H9 (cell line): Measurements from ENCODE around the gene LTB4R2. TPM values are rescaled to one million over a fixed set of nuclear protein-coding genes. Genes with fewer than 3 reads are reported as not detected.
A peak's percentile ranks its signal among the peaks of the same experiment; 100 is the strongest.

Experiments
- DNase-seq: peaks from one replicate; pipeline ENCODE4 v3.0.0-alpha.2; 2017
- H2AFZ ChIP-seq: one replicate; pipeline ENCODE4 v1.6.1; 2013; ENCODE audit warnings: mild to moderate bottlenecking, low read length, control low read depth, moderate library complexity
- H2AK5ac ChIP-seq: 2 replicates; pipeline ENCODE4 v1.6.1; 2013; ENCODE audit warnings: low read length, control low read depth, mixed read lengths; ENCODE audit not compliant: insufficient read length
- H2BK120ac ChIP-seq: one replicate; pipeline ENCODE4 v1.6.1; 2013; ENCODE audit warnings: low read depth, mild to moderate bottlenecking, low read length, control low read depth, inconsistent platforms; ENCODE audit not compliant: poor library complexity, severe bottlenecking
- H2BK12ac ChIP-seq: 2 replicates; pipeline ENCODE4 v1.6.1; 2013; ENCODE audit warnings: low read length, control low read depth, mixed read lengths, low read depth; ENCODE audit not compliant: insufficient read length
- H2BK15ac ChIP-seq: 2 replicates; pipeline ENCODE4 v1.6.1; 2013; ENCODE audit warnings: low read depth, low read length, control low read depth
- H2BK20ac ChIP-seq: one replicate; pipeline ENCODE4 v1.6.1; 2013; ENCODE audit warnings: low read depth, mild to moderate bottlenecking, low read length, control low read depth, inconsistent platforms; ENCODE audit not compliant: poor library complexity, severe bottlenecking
- H2BK5ac ChIP-seq: 2 replicates; pipeline ENCODE4 v1.6.1; 2013; ENCODE audit warnings: low read length, control low read depth, mixed read lengths; ENCODE audit not compliant: insufficient read length
- H3K14ac ChIP-seq: 2 replicates; pipeline ENCODE4 v1.6.1; 2013; ENCODE audit warnings: low read length, control low read depth; ENCODE audit not compliant: insufficient read depth
- H3K18ac ChIP-seq: 2 replicates; pipeline ENCODE4 v1.6.1; 2013; ENCODE audit warnings: low read depth, mild to moderate bottlenecking, mixed read lengths, low read length, control low read depth; ENCODE audit not compliant: insufficient read length
- H3K23ac ChIP-seq: 2 replicates; pipeline ENCODE4 v1.6.1; 2013; ENCODE audit warnings: low read length, control low read depth, mixed read lengths, low read depth; ENCODE audit not compliant: insufficient read length
- H3K23me2 ChIP-seq: 2 replicates; pipeline ENCODE4 v1.6.1; 2013; ENCODE audit warnings: low read depth, mild to moderate bottlenecking, mixed read lengths, low read length, control low read depth; ENCODE audit not compliant: insufficient read length, poor library complexity, severe bottlenecking
- H3K27ac ChIP-seq: 2 replicates; pipeline ENCODE4 v1.5.1; 2013; ENCODE audit warnings: low read length, control low read depth, mixed read lengths, low read depth; ENCODE audit not compliant: insufficient read length
- H3K27me3 ChIP-seq: 2 replicates; pipeline ENCODE4 v1.6.1; 2013; ENCODE audit warnings: low read length, control low read depth, inconsistent platforms; ENCODE audit not compliant: insufficient read depth
- H3K4ac ChIP-seq: 2 replicates; pipeline ENCODE4 v1.6.1; 2013; ENCODE audit warnings: low read depth, mild to moderate bottlenecking, control low read depth, inconsistent platforms, low read length, moderate library complexity
- H3K4me1 ChIP-seq: 2 replicates; pipeline ENCODE4 v1.6.1; 2013; ENCODE audit warnings: low read length, control low read depth, inconsistent platforms; ENCODE audit not compliant: insufficient read depth
- H3K4me2 ChIP-seq: 2 replicates; pipeline ENCODE4 v1.6.1; 2013; ENCODE audit warnings: low read length, control low read depth, mixed read lengths; ENCODE audit not compliant: insufficient read length, insufficient read depth
- H3K56ac ChIP-seq: 2 replicates; pipeline ENCODE4 v1.6.1; 2013; ENCODE audit warnings: low read depth, mild to moderate bottlenecking, mixed read lengths, low read length, control low read depth; ENCODE audit not compliant: insufficient read length
- H3K79me1 ChIP-seq: 2 replicates; pipeline ENCODE4 v1.6.1; 2013; ENCODE audit warnings: low read depth, mild to moderate bottlenecking, moderate library complexity, low read length, control low read depth, inconsistent platforms; ENCODE audit not compliant: insufficient read depth, poor library complexity, severe bottlenecking
- H3K79me2 ChIP-seq: 2 replicates; pipeline ENCODE4 v1.6.1; 2013; ENCODE audit warnings: low read length, control low read depth, inconsistent platforms; ENCODE audit not compliant: insufficient read depth
- H3K9ac ChIP-seq: 2 replicates; pipeline ENCODE4 v1.6.1; 2013; ENCODE audit warnings: low read length, control low read depth, mixed read lengths; ENCODE audit not compliant: insufficient read length; ENCODE audit errors: extremely low read depth
- H3K9me3 ChIP-seq: one replicate; pipeline ENCODE4 v1.6.1; 2013; ENCODE audit warnings: low read depth, low read length, inconsistent platforms; ENCODE audit not compliant: control insufficient read depth
- H3T11ph ChIP-seq: one replicate; pipeline ENCODE4 v1.6.1; 2013; ENCODE audit warnings: mild to moderate bottlenecking, low read length, control low read depth, inconsistent platforms
- H4K20me1 ChIP-seq: one replicate; pipeline ENCODE4 v1.6.1; 2013; ENCODE audit not compliant: control insufficient read depth, insufficient read length, insufficient read depth
- H4K5ac ChIP-seq: 2 replicates; pipeline ENCODE4 v1.6.1; 2013; ENCODE audit warnings: low read depth, mild to moderate bottlenecking, mixed read lengths, low read length, control low read depth; ENCODE audit not compliant: insufficient read length
- H4K8ac ChIP-seq: replicated peaks from 2 replicates; pipeline ENCODE4 v1.6.1; 2013; ENCODE audit warnings: low read length, control low read depth, mixed read lengths, low read depth; ENCODE audit not compliant: insufficient read length
- H4K91ac ChIP-seq: 2 replicates; pipeline ENCODE4 v1.6.1; 2013; ENCODE audit warnings: low read depth, mild to moderate bottlenecking, moderate library complexity, mixed read lengths, low read length, control low read depth; ENCODE audit not compliant: insufficient read length
- H3K27ac Mint-ChIP-seq, 3 experiments: 2 replicates in 2 of 3; 3 replicates in 1 of 3; pipeline ENCODE4 v1.8.0; 2020 to 2021; ENCODE audit warnings: mixed read lengths in 3 of 3, mild to moderate bottlenecking in 1 of 3, moderate library complexity in 1 of 3
- H3K27me3 Mint-ChIP-seq: 2 replicates; pipeline ENCODE4 v1.8.0; 2021; ENCODE audit warnings: low read depth, mild to moderate bottlenecking, moderate library complexity, mixed read lengths
- H3K36me3 Mint-ChIP-seq, 3 experiments: 2 replicates in 2 of 3; 3 replicates in 1 of 3; pipeline ENCODE4 v1.8.0; 2020 to 2021; ENCODE audit warnings: low read depth in 3 of 3, mixed read lengths in 3 of 3; ENCODE audit not compliant: insufficient read depth in 1 of 3
- H3K4me1 Mint-ChIP-seq, 2 experiments: 2 replicates each; pipeline ENCODE4 v1.8.0; 2020; ENCODE audit warnings: mixed read lengths in 2 of 2
- H3K4me3 Mint-ChIP-seq, 2 experiments: 2 replicates in 1 of 2; 3 replicates in 1 of 2; pipeline ENCODE4 v1.8.0; 2020 to 2021; ENCODE audit warnings: mild to moderate bottlenecking in 2 of 2, mixed read lengths in 2 of 2, moderate library complexity in 1 of 2
- H3K9me3 Mint-ChIP-seq, 2 experiments: 2 replicates in 1 of 2; 3 replicates in 1 of 2; pipeline ENCODE4 v1.8.0; 2020; ENCODE audit warnings: mild to moderate bottlenecking in 2 of 2, mixed read lengths in 2 of 2, moderate library complexity in 1 of 2
- CTCF ChIP-seq: fragments of 200-600 bp; sonication (generic); conservative IDR thresholded peaks from 3 replicates; pipeline ENCODE4 v1.8.0; 2021; ENCODE audit warnings: antibody characterized with exemption, mild to moderate bottlenecking
- WGBS: extraction: QIAGEN DNeasy Blood & Tissue Kit; methylation state at CpG from one replicate; pipeline ENCODE4 v1.1.7; 2013; ENCODE audit warnings: missing lambda C conversion rate, low lambda C conversion rate, mixed read lengths; ENCODE audit not compliant: insufficient read length; ENCODE audit errors: extremely low coverage; 5-methylcytosine and 5-hydroxymethylcytosine counted together
- total RNA-seq: library from RNA; stranded (reverse); gene quantifications from 2 replicates; pipeline ENCODE4 v1.2.1, GENCODE V29; 2021

LTB4R2 gene
- total RNA-seq, 1 experiment from 2014 or later: 13.4 TPM

- no CpG with 5 or more reads among the region's 10 CpGs for WGBS
These were observed 21.2 kb downstream of the LTB4R2 start for GRCh38 chr14:24330973-24331674.

More at GRCh38 chr14:24330973-24331674, 21.2 kb downstream of the LTB4R2 start:
- H2BK20ac ChIP-seq: no peak overlapping the region
- H2BK120ac ChIP-seq: no peak overlapping the region
- no peak overlapping the region for H4K8ac ChIP-seq
- H3K79me2 ChIP-seq: no peaks in the 10 kb centered on the region
- H2BK15ac ChIP-seq: no peak overlapping the region
- H3K9me3 ChIP-seq: no peaks in the 10 kb centered on the region
- H4K20me1 ChIP-seq: no peaks in the 10 kb centered on the region
- no peak overlapping the region for H3K9ac ChIP-seq
- H3K9me3 Mint-ChIP-seq: peaks cover 0 to 2% of the 10 kb centered on the region in 2 experiments; a peak in 4 of 5 replicates
- H3K14ac ChIP-seq: no peak overlapping the region
- no peaks in the 10 kb centered on the region; the same call in 1 of the 2 replicates for H3K4me1 ChIP-seq
- peaks cover 27% of the 10 kb centered on the region for H3K27me3 ChIP-seq
- no peak overlapping the region for H4K91ac ChIP-seq
- H3K27ac Mint-ChIP-seq: no peak overlapping the region
- H3K79me1 ChIP-seq: no peaks in the 10 kb centered on the region
- H3T11ph ChIP-seq: no peak overlapping the region
- H3K4me1 Mint-ChIP-seq: peaks cover 19 to 28% of the 10 kb centered on the region in 2 experiments
- no peak overlapping the region for H2BK5ac ChIP-seq
- H3K4me2 ChIP-seq: no peak overlapping the region
- DNase-seq: no peak
- H4K5ac ChIP-seq: no peak overlapping the region
- H3K23me2 ChIP-seq: peaks cover 20% of the 10 kb centered on the region
- H3K4me3 Mint-ChIP-seq: peak overlapping the region in 1 of 2 experiments; percentile 23; a peak in 1 of 5 replicates
- no peak overlapping the region for H2AFZ ChIP-seq
- no peak overlapping the region for H3K18ac ChIP-seq
- no peaks in the 10 kb centered on the region; a peak in 1 of 7 replicates for H3K36me3 Mint-ChIP-seq
- peaks cover 85% of the 10 kb centered on the region for H3K27me3 Mint-ChIP-seq
- H3K23ac ChIP-seq: no peak overlapping the region
- no peak overlapping the region for H2AK5ac ChIP-seq
- no peak overlapping the region for H3K27ac ChIP-seq
- H3K4ac ChIP-seq: no peak overlapping the region
- no peak overlapping the region for H3K56ac ChIP-seq
- no peak overlapping the region for H2BK12ac ChIP-seq
- TF ChIP-seq CTCF: no peak
